HG02840 (cell line): ENCODE data around the gene SIKE1.
"Not testable (repeated sequence)": the region's sequence is repeated elsewhere in the genome, so short reads cannot be mapped to it uniquely, and the experiment has no call there.

Source experiments
- ATAC-seq: cut with Tn5 transposase; IDR thresholded peaks from one replicate; pipeline ENCODE4 v1.9.1; 2021; ENCODE audit warnings: mild to moderate bottlenecking, moderate library complexity, moderate number of reproducible peaks; ENCODE audit not compliant: unreplicated experiment, low FRiP score

SIKE1 gene

GRCh38 chr1:114756009-114756892 is 24.2 kb downstream of the SIKE1 start:
- ATAC-seq, result no peak

DNA sequence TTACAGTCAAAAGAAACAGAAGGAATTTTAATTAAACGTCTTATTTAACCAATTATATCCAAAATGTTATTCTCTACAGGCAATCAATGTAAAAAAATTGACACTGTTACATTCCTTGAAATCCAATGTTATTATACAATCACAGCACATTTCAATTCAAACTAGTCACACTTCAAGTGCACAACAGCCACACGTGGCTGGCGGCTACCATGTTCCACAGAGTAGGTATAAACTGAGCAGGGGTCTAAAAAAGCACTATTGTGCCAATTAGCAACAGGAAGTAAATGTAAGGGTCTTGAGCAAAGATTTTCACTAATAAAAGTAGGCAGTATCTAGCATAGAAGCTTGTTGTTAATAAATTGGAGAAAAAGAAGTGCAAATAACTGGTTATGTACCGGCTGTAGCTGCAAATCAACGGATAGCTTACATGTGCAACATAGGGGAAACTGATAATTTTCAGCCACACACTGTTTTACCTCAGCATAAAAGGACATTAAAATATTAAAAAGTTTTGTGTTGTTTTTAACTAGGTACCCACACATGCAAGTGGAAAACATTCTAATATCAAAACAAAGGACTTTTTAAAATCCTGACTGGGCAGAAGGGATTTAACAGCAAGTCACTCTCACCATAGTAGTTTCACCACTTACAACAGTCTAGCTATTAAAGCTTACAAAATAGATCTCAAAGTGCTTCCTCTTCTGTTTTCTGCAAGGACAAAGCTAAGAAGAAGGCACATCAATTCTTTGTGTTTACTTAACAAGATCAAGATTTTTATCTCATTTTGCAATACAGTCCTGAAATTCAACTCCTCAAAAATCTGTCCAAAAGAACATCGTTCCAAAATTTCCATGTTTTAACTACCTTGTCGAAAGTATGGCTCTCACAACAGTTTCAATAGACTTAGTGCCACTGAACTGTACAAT is 25.2 kb downstream of the SIKE1 start:
- ATAC-seq, result no peak

DNA sequence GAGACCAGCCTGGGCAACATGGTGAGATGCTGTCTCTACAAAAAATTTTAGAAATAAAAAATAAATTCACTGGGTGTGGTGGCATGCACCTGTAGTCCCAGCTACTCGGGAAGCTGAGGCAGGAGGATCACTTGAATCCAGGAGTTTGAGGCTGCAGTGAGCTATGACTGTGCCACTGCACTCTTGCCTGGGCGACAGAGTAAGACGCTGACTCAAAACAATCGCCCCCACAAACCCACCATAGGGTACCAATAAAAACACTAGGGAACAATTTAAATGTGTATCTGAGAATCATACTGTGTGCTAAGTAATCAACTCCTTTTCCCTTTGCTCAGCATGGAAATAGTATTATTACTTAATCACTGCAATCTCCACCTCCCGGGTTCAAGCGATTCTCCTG is 26.8 kb downstream of the SIKE1 start:
- ATAC-seq, result not testable (repeated sequence)

- ATAC-seq, result no peak
Observed at GRCh38 chr1:114753143-114753542, 27.3 kb downstream of the SIKE1 start.

DNA sequence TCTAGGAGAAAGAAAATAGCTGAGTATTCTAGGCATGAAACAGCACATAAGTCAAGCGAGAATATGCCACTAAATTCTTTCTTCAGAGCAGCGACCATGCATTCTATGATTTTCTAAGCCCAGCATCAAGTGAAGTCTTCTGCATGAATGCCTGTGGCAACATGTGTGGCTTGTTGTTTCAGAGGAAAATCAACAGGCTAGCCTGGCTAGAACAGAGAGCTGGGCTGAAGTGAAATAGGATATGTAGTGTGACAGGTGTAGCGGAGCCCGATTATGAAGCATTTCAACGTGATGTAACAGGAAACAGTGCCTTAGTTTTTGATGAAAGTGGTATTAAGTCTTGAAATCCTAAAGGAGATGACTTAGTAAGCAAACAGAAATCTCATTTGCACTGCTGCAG is 29.7 kb downstream of the SIKE1 start:
- ATAC-seq, result no peak

DNA sequence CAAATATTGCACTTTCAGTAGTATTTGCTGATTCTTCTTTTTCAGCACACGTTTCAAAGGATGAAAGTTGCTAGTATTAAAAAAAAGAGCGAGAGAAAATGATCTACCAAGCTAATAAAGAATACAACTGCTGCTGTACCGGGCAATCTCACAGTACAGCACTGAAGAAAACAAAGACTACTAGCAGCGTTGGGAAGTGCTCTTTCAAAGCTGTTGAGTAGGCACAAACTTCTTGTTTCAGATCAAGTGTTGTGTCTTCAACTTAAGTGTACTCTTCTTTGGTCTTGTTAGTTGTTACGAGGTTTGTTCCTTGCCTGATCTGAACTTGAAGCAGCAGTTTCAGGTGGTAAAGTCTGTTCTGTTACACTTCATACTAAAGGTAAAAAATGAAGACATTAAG is 30.6 kb downstream of the SIKE1 start:
- no peak for ATAC-seq

DNA sequence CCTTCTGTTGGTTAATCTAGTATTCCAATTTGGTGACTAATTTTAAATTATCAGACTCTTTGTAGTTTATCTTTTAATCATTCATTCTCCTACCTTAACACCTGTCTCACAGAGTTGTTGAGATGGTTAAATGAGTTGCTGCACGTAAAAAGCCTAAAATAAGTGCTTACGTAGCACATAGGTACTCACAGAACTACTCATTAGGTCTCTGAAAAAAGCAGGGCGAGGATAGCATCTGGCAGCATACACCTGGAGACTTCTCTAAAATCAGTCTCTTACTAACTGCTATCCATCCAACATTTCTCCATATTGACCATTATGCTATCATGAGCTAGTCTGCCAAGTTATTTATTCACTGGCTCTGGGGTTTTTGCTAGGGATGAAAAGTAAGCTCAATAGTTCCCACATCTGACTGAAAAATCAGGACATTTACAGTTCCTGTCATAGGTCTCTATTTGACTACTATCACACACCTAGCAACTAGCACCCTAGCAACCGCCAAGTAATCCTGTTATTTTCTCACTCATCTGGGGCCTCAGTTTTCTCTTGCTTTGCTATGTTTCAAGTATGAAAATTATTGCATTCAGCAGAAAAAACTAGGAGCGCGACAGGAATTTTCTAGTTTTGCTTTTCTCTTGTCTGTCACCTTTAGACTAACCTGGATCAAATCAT is 33.9 kb downstream of the SIKE1 start:
- ATAC-seq, result no peak

GRCh38 chr1:114745291-114745690 is 35.2 kb downstream of the SIKE1 start:
- ATAC-seq, result no peak

- no peak for ATAC-seq
Observed at GRCh38 chr1:114741963-114742746, 38.3 kb downstream of the SIKE1 start.

GRCh38 chr1:114740331-114740730 is 40.2 kb downstream of the SIKE1 start:
- ATAC-seq, result no peak

GRCh38 chr1:114737314-114737849 is 43.1 kb downstream of the SIKE1 start:
- no peak for ATAC-seq

DNA sequence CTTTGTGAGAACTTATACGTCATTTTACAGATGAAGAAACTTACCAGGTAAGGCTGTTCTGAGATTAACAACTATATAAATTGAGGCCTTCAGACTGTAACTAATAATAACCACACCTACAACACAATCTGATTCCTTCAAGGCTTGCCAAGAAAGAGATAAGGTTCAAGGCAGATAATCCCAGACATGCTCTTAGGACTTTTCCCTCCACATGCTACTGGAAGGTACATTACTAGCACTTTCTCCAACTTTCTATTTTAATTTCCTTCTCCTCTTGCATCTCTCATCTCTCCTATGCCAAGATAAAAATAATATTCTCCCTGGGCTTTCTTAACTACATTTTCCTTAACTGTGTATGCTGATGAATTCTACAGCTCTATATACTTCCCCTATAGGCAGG is 45.0 kb downstream of the SIKE1 start:
- no peak for ATAC-seq

DNA sequence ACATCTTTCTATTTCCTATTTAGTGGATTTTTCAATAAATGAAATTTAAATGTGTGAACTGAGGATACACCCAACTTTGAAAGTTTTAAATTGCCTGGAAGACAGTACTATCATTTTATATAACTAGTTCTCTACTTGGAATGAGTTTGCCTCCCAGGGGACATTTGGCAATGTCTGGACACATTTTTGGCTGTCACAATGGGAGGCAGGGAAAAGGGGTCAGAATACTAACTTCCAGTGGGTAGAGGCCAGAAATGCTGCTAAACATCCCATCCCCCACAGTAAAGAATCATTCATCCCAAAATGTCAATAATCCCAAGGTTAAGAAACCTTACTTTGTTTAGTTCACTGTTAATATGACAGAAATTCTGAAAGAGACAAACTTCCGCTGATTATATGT is 50.7 kb downstream of the SIKE1 start:
- ATAC-seq, result no peak

DNA sequence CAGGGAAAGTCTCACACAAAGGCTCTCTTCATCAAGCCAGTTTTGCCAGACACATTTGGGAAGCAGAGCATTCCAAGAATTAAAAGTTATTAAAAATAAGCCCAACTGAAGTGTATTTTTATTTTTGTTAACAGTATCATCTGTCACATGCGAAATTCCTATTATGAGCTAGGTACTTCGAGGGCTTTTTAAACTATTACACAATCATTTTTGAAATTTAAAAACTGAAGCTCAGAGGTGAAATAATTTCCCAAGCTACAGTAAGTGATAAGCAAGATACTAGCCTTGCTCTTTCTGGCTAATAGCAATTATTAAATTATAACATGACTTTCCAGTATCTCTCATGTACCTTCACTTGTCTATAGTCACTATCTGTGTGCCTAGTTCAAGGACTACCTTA is 51.9 kb downstream of the SIKE1 start:
- ATAC-seq, result no peak

DNA sequence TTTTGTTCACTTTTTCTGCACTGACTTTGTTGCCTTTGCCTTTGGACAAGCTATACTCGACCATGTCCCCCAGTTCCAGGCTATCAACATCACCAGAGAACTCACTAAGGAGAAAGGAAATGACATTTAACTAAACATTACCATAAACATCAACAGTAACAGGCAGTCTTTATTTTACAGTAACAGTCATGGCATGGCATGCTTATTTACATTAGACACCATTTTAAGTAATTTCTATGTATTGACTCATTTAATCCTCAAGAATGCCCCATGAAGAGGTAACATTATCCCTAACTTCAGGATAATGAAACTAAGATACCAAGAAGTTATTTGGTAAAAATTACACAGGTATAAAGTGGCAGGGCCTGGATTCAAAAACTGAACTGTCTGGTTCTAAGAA is 55.3 kb downstream of the SIKE1 start:
- no peak for ATAC-seq

GRCh38 chr1:114723915-114724314 is 56.6 kb downstream of the SIKE1 start:
- no peak for ATAC-seq

- no peak for ATAC-seq
Observed at GRCh38 chr1:114723457-114723856, 57.0 kb downstream of the SIKE1 start.

DNA sequence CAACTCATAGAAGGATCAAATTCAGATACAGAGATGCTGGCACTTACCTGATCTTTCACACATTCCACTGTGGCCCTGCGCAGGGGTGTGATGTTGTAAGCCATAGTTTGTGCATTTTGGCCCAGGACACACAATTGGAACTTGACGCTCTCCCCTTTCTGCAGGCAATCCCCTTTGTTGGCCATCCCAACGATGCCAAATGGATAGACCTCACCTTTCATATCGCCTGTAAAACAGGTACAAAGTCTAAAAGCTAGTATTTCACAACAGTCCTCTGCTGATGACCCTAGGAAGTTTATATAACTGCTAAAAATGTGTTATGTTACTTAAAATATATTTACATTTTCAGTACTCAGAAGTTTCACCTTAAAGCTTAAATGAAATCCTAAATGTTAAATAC is 60.0 kb downstream of the SIKE1 start:
- no peak for ATAC-seq
